Keratinocyte (primary cell): ENCODE data around the gene TMEM132C.

Experiments used
- CTCF ChIP-seq, 3 experiments: IDR thresholded peaks in 1 of 3; conservative IDR thresholded peaks in 1 of 3; optimal IDR thresholded peaks in 1 of 3; 2 replicates in 2 of 3; 3 replicates in 1 of 3; pipeline versions ENCODE3 to v1.5.1; 2011; ENCODE audit warnings: low read length in 3 of 3, mild to moderate bottlenecking in 3 of 3, moderate library complexity in 2 of 3, control low read depth in 1 of 3, inconsistent platforms in 1 of 3; ENCODE audit not compliant: insufficient read depth in 2 of 3; ENCODE audit errors: extremely low read depth in 1 of 3
- EZH2 ChIP-seq: IDR thresholded peaks from one replicate; pipeline ENCODE4 v1.6.1; 2012; ENCODE audit warnings: inconsistent platforms, mild to moderate bottlenecking, low read length, moderate library complexity

- TF ChIP-seq CTCF (optimal IDR thresholded peaks at IDR 0.05 in 1 of 3, IDR thresholded peaks at IDR 0.05 in 1 of 3, conservative IDR thresholded peaks at IDR 0.05 in 1 of 3; ENCODE audit: extremely low read depth in 1 of 3, insufficient read depth in 2 of 3, low read length in 3 of 3) (no peak), EZH2 (no peak)
Observed at GRCh38 chr12:128693771-128694170, 426.8 kb downstream of the TMEM132C start.
